Inflammatory macrophage treated with lipopolysaccharide for 4 hours (primary cell): Measurements from ENCODE around the gene ZNF423.

Experiments
- DNase-seq: peaks from one replicate; pipeline ENCODE4 v3.0.0-alpha.2; 2020

Gene ZNF423

GRCh38 chr16:49869731-49870130, 13.8 kb upstream of the ZNF423 start:
- DNase-seq, result no peak

- DNase-seq, result no peak
Observed at GRCh38 chr16:49867796-49868668, 12.1 kb upstream of the ZNF423 start.

DNA sequence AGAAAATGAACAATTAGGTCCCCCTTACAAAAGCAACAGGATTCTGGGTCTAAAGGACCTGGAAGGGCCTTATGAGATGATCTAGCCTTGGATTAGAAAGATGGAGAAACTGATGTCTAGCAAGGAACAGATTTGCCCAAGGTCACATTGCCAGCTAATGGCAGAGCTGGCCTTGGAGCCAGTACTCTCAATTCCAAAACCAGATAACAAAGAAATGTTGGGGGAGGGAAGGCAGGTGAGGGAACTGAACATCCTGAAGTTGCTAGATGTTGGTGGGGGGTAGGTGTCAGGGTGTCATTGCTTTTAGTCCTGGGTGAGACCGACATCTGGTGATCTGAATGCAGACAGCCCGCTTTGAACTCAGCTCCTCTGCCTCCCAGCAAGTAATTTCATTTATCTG, 11.3 kb upstream of the ZNF423 start:
- DNase-seq, result no peak

DNA sequence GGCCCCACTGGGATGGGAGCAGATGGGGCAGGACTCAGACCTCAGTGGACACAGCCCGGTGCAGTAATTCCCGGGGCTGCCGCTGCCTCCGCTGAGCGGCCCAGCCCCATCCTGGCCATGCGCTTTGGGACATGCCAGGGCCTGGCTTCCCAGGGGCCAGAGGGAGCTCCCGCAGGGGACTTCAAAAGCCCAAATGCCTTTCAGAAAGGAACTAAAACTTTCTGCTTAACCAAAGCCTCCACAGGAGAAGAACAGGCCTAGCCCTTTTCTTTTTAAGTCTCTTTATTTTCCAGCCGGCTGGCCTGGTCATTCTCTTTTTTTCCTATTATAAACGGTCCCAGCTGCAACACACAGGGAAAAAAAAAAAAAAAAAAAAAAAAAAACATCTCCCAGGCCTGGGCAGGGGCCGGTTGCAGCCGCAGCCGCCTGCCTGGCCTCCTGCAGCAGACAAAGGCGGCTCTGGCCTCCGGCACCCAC, 10.7 kb upstream of the ZNF423 start:
- DNase-seq, result no peak

DNA sequence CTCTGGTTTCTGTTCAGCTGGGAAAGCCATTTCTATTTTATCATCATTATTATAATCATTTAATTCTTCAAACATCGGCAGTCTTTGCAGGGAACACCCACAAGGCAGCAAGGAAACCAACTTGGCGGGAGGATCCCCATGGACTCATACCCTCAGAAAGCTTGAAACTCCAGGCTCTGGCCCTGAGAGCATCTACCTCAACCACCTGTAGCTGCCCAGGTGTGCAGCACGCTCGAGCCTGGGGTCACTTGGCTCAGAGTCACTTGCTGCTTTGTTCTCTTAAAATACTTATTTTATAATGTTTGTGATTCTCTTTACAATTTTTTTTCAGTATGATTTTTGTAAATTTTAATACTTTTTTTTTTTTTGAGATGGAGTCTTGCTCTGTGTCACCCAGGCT, 6.8 kb upstream of the ZNF423 start:
- no peak for DNase-seq

DNA sequence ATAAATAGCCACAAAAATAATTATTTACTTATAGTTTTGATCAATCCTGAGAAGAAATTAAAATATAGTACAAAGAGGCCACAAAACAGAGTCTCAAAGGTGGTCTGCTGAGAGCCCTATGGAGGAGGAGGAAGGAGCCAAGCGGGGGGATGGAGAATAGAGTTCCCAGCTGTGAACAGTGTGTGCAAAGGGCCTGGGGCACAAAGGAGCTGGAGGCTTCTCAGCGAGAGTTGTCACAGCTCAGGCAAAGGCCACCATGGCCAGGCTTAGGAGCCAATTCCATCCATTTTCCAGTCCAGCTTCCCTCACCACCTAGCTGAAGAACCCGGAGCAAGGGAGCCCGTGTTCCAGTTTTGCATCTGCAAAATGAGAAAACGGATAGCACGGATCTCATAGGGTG, 5.4 kb upstream of the ZNF423 start:
- no peak for DNase-seq

DNA sequence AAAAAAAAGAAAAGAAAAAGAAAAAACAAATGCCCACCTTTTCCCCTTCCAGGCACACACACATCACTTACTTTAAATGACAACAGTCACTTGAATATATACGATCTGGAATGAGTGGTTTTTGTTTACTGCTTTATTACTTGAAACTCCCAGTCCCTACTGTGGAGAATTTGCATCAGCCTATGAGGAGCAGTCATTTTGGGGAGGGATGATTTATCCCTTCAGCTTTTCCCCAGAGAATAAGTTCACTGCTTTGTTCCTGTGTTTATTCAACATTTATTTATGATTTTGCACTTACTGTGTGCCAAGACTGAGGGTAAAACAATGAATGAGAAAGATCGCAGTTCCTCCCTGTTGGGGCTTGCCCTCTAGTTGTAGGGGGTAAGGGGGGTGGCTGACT, 4.7 kb upstream of the ZNF423 start:
- no peak for DNase-seq

- DNase-seq, result peak; percentile 16
Observed at GRCh38 chr16:49859125-49859811, 3.4 kb upstream of the ZNF423 start.

GRCh38 chr16:49858200-49859124, 2.5 kb upstream of the ZNF423 start:
- peak; percentile 5 for DNase-seq

DNA sequence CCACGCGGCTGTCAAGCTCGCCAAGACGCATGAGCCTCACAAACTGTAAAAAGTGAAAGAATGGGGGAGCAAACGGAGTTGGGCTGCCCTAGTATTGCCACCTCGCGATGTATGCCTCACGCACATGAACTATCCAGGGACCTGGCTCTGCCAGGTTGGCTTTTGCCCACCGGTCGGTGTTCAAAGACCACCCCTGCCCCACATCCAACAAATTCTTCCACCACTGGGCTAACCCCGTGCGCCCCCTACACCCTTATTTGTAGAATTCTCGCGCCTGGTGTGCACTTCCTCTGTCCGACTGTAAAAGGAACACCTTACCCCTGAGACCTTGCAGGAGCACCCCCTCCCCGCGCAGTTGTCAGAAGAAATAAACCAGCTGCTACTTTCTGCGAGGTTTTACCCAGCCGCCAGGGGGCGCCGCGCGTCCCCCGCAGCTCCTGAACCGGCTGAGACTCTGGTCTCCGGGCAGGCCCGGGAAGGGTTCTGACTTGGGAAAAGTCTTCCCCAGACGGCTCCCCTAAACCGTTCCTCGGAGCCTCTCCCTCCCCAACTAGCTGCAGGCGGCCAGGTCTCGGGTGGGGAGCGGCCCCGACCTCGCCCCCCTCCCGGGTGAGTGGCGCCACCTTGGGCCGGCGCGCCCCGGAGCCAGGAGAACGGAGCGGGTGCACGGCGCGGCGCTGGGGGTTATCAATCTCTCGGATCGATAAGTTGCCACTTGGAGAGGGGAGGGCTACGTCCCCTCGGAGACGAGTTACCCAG, 1.7 kb upstream of the ZNF423 start:
- peak; percentile 36 for DNase-seq

DNA sequence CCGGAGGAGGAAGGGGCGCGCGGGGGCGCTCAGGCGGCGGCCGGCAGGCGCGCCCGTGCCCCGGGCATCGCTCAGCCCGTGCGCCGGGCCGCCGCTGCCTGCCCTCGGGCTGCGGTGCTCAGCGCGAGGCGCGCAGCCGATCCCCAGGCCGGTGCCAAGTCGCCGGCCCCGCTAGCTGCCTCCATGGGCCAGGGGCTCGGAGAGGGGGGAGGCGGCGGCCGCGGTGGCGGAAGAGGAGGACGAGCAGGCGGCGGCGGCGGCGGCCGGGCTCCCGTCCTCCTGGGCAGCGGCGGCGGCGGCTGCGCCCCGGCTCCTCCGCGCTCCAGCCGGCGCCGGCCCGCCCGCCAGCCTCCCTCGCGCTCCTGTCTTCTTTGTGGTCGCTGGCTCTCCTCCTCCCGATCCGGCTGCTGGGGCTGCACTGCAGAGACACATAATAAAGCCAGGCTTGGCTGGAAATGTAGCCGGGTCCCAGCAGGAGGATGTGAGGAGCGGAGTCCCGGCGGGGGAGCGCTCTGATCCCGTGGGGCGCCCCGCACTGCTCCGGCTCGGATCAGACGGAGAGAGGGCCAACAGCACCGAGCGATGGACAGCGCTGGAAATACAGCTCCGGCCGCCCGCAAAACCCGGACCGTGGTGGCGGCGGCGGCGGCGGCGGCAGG, 889 bp upstream of the ZNF423 start:
- DNase-seq, result peak; percentile 36

DNA sequence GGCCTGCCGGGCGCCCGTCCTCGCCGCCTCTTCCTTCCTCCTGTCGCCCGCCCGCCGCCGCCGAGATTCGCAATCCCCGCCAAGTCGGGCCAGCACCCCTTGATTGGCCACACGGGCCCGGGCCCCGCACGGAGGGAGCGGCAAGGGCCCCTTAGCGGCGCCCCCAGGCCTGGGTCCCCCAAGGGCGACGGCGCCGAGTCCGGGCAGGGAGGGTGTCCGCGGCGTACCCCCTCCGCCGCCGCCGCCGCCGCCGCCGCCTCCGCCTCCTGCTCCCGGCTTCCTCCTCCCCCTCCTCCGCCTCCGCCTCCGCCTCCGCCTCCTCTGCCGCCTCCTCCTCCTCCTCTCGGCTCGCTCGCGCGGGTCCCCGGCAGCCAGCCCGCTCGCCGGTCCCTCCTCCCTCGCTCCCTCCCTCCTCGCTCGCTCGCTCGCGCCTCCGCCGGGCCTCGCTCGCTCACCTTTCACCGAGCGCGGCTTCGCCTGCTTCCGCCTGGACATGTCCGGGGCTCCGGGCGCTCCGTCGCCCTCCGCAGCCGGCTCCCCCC, 561 bp downstream of the ZNF423 start:
- peak; percentile 8 for DNase-seq

GRCh38 chr16:49854796-49855203, 1.1 kb downstream of the ZNF423 start:
- no peak for DNase-seq

DNA sequence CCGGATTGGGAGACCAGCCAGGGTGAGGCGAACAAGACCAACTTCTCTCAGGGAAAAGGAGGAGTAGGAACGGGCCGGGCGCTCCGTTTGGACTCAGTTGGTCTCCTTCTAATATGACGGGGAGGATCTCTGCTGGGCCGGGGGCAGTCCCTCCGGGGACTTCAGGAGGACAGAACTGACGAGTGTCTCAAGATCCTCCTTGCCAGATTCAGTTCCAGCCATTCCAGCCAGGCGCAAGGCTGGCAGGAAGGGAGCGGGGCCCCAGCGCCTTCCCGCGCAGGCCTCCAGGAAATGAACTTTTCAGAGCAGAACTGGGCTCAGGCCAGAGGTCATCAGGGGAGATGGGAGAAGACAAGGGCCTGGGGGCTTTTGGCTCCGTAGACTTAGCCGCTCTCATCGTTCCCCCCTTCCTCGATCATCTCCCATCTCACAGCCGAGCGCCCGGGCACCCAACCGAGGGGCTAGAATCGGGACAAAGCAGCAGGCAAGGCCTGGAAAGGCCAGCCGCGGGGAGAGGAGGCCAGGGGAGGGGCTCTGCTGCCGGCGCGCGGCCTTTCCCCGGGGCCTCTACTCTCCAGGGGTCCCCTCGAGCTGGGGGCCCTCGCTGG, 1.6 kb downstream of the ZNF423 start:
- no peak for DNase-seq

DNA sequence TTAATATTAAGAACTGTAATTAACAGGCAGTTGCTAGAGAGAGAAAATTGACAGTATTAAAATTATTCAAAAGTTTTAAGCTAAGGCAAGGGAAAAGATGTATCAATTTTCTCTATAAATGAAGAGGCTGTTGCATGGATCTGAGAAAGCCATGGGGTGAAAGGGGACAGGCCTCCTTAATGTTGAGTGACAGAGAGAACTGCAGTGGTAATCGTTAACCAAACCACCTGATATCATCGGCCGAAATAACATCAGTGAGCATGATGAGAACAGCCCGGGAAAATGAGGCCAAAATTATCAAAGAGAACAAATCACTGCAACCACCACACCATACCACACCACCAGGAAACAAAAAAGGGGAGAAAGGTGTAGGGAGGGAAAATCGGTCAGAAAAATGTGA, 3.6 kb downstream of the ZNF423 start:
- DNase-seq, result no peak

- DNase-seq, result no peak
Observed at GRCh38 chr16:49851468-49851787, 4.5 kb downstream of the ZNF423 start.

- DNase-seq, result no peak
Observed at GRCh38 chr16:49850558-49851467, 5.1 kb downstream of the ZNF423 start.

DNA sequence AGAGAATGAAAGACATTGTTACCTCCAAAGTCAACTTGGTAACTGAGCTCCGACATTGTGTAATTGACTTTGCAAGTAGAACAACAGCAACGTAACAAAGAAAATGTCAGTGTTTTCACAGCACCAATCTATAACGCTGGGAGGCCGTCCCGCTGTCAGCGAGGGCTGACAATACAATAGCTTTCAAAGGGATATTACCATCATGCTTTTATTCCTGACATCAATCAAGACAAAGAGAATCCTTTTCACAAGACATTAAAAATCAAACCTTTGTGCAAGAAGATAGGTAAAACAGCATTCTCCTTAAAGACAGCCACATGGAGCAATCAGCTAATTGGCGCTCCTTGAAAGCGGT, 6.2 kb downstream of the ZNF423 start:
- no peak for DNase-seq

DNA sequence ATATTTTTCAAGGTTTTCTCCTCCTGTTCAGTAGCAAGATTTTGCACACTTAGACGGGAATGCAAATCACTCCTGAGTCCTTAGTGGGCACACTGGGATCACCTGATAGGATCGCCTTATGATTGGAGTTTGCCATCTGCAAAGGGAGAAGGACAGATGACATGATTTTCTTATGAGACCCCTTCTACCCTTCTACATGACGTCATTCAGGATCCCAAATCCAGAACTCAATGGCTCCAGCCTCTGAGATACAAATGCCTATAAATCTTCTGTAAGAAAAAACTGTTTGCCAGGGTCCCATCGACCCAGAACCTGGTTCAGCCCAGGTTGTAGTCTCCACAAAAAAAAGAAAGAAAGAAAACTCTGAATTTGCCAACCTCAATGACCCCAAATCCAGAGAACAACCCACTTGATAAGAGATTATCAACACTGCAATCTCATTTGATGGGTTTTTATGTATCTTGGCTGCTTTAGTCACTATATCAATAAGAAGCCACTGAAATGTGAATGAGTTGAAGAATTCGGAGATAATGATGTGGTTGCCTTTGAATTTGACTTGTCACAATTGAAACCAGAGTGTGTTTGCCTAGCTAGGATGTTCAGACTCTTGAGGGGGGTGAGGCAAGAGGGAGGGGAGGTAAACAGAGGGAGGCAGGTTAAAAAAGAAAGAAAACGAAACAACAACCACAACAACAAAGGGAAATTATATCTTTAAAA, 6.7 kb downstream of the ZNF423 start:
- DNase-seq, result no peak

- DNase-seq, result no peak
Observed at GRCh38 chr16:49848530-49848929, 7.4 kb downstream of the ZNF423 start.
